Neural cell (in vitro differentiated cells): ENCODE data around the gene PHKG1. TPM values are rescaled to one million over a fixed set of nuclear protein-coding genes. Genes with fewer than 3 reads are reported as not detected.
"Not testable (repeated sequence)": the region's sequence is repeated elsewhere in the genome, so short reads cannot be mapped to it uniquely, and the experiment has no call there.

Source experiments
- H2AFZ ChIP-seq: fragments of 200-600, 300-800 bp; sonication (generic), shearing (Covaris generic); 2 replicates; pipeline ENCODE4 v1.6.0; 2014; ENCODE audit warnings: low read depth, mild to moderate bottlenecking, antibody characterized with exemption, low read length, moderate library complexity
- H3F3A ChIP-seq: fragments of 200-600 bp; shearing (Covaris generic); 2 replicates; pipeline ENCODE4 v1.6.1; 2016; ENCODE audit warnings: mild to moderate bottlenecking, moderate library complexity, mixed read lengths, antibody characterized with exemption, low read length; ENCODE audit not compliant: insufficient read depth, poor library complexity, severe bottlenecking
- H3K27ac ChIP-seq: fragments of 200-600, 300-800 bp; sonication (generic), shearing (Covaris generic); 2 replicates; pipeline ENCODE4 v1.5.1; 2014; ENCODE audit warnings: mild to moderate bottlenecking, low read length, moderate library complexity
- H3K27me3 ChIP-seq: fragments of 300-800, 200-600 bp; sonication (generic), shearing (Covaris generic); 2 replicates; pipeline ENCODE4 v1.6.0; 2014; ENCODE audit warnings: mild to moderate bottlenecking, low read depth, low read length, moderate library complexity; ENCODE audit not compliant: insufficient read depth
- H3K36me3 ChIP-seq: fragments of 300-800, 200-600 bp; sonication (generic), shearing (Covaris generic); 2 replicates; pipeline ENCODE4 v1.5.1; 2014; ENCODE audit warnings: mild to moderate bottlenecking, antibody characterized with exemption, low read length, moderate library complexity; ENCODE audit not compliant: insufficient read depth
- H3K4me2 ChIP-seq: fragments of 300-800, 200-600 bp; sonication (generic), shearing (Covaris generic); 2 replicates; pipeline ENCODE4 v1.6.0; 2014; ENCODE audit warnings: mild to moderate bottlenecking, low read length
- H3K4me3 ChIP-seq: fragments of 300-800, 200-600 bp; sonication (generic), shearing (Covaris generic); 2 replicates; pipeline ENCODE4 v1.5.1; 2014; ENCODE audit warnings: mild to moderate bottlenecking, low read length, moderate library complexity
- H3K79me2 ChIP-seq: fragments of 200-600 bp; shearing (Covaris generic); replicated peaks from 2 replicates; pipeline ENCODE4 v1.6.0; 2014; ENCODE audit warnings: mild to moderate bottlenecking, low read length, moderate library complexity; ENCODE audit not compliant: insufficient read depth
- H3K9ac ChIP-seq: fragments of 300-800, 200-600 bp; sonication (generic), shearing (Covaris generic); 2 replicates; pipeline ENCODE4 v1.6.1; 2016; ENCODE audit warnings: mild to moderate bottlenecking, low read length, mixed read lengths
- H3K9me2 ChIP-seq: fragments of 200-600 bp; shearing (Covaris generic); 2 replicates; pipeline ENCODE4 v1.6.1; 2016; ENCODE audit warnings: mild to moderate bottlenecking, low read length, mixed read lengths; ENCODE audit not compliant: insufficient read depth
- H3K9me3 ChIP-seq: fragments of 200-600, 300-800 bp; sonication (generic), shearing (Covaris generic); 2 replicates; pipeline ENCODE4 v1.6.1; 2016; ENCODE audit warnings: mild to moderate bottlenecking, mixed run types, low read length, moderate library complexity, mixed read lengths
- H4K20me1 ChIP-seq: fragments of 200-600 bp; shearing (Covaris generic); 2 replicates; pipeline ENCODE4 v1.6.1; 2016; ENCODE audit warnings: mild to moderate bottlenecking, mixed run types; ENCODE audit not compliant: insufficient read depth
- EP300 ChIP-seq: fragments of 450-650 bp; conservative IDR thresholded peaks from 2 replicates; pipeline ENCODE4 v1.6.1; 2014; ENCODE audit warnings: antibody characterized with exemption, mild to moderate bottlenecking, moderate library complexity; ENCODE audit not compliant: poor library complexity, severe bottlenecking
- EZH2 ChIP-seq: fragments of 200-600, 300-800 bp; shearing (Covaris generic), sonication (generic); IDR thresholded peaks from 2 replicates; pipeline ENCODE4 v1.6.1; 2014; ENCODE audit warnings: antibody characterized with exemption, low read length, borderline replicate concordance, mild to moderate bottlenecking; ENCODE audit not compliant: insufficient read depth, poor library complexity, severe bottlenecking
- MXI1 ChIP-seq: fragments of 450-650 bp; conservative IDR thresholded peaks from 2 replicates; pipeline ENCODE4 v1.6.1; 2014; ENCODE audit warnings: antibody characterized with exemption, mild to moderate bottlenecking; ENCODE audit not compliant: poor library complexity, severe bottlenecking
- POLR2AphosphoS5 ChIP-seq: IDR thresholded peaks from 2 replicates; pipeline ENCODE4 v1.6.1; 2012
- RAD21 ChIP-seq: fragments of 450-650 bp; conservative IDR thresholded peaks from 2 replicates; pipeline ENCODE4 v1.6.1; 2014; ENCODE audit warnings: antibody characterized with exemption, mild to moderate bottlenecking, moderate library complexity
- SMC3 ChIP-seq: fragments of 450-650 bp; conservative IDR thresholded peaks from 2 replicates; pipeline ENCODE4 v1.6.1; 2014; ENCODE audit warnings: antibody characterized with exemption, mild to moderate bottlenecking, moderate library complexity; ENCODE audit not compliant: poor library complexity
- TAF1 ChIP-seq: IDR thresholded peaks from 2 replicates; pipeline ENCODE4 v1.6.1; 2012; ENCODE audit warnings: low read depth
- polyA plus RNA-seq: library from polyadenylated mRNA; depleted of rRNA; stranded (reverse); fragments of >200 nt; gene quantifications from 2 replicates; pipeline ENCODE4 v1.2.3, GENCODE V29; 2014
- TF ChIP-seq, protein P1 (sequence below): fragments of 450-650 bp; IDR thresholded peaks from 2 replicates; pipeline ENCODE4 v1.5.1; 2014; ENCODE audit warnings: antibody characterized with exemption, mild to moderate bottlenecking, moderate library complexity; ENCODE audit not compliant: poor library complexity, severe bottlenecking
- TF ChIP-seq, protein P2 (sequence below): IDR thresholded peaks from 2 replicates; pipeline ENCODE4 v1.6.1; 2012; ENCODE audit warnings: borderline replicate concordance

Gene PHKG1
- polyA plus RNA-seq, 1 donor from 2014 or later: 2.6 TPM

DNA sequence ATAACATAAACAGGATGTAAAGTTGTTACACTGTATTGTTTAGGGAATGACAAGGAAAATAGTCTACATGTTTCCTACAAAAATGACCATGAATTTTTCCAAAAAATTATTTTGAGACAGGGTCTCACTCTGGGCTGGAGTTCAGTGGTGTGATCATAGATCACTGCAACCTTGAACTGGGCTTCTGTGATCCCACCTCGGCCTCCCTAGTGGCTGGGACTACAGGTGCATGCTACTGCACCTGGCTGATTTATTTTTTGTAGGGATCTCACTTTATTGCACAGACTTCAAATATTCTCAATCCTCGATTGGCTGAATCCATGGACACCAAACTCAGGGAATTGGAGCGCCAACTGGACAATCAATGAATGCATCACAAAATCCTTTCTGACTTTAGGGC is 6.9 kb upstream of the PHKG1 start:
- H2AFZ ChIP-seq: no peak overlapping the region
- no peak overlapping the region for H3K4me3 ChIP-seq
- no peaks in the 10 kb centered on the region for H3K36me3 ChIP-seq
- no peaks in the 10 kb centered on the region for H3K27me3 ChIP-seq
- H3F3A ChIP-seq: no peaks in the 10 kb centered on the region
- H3K9me2 ChIP-seq: no peaks in the 10 kb centered on the region
- H4K20me1 ChIP-seq: no peaks in the 10 kb centered on the region
- H3K9ac ChIP-seq: no peak overlapping the region
- H3K9me3 ChIP-seq: no peaks in the 10 kb centered on the region
- no peak overlapping the region for H3K4me2 ChIP-seq
- TF ChIP-seq SMC3 (no peak), EZH2 (no peak), MXI1 (no peak)
- TF ChIP-seq, protein P1, sequence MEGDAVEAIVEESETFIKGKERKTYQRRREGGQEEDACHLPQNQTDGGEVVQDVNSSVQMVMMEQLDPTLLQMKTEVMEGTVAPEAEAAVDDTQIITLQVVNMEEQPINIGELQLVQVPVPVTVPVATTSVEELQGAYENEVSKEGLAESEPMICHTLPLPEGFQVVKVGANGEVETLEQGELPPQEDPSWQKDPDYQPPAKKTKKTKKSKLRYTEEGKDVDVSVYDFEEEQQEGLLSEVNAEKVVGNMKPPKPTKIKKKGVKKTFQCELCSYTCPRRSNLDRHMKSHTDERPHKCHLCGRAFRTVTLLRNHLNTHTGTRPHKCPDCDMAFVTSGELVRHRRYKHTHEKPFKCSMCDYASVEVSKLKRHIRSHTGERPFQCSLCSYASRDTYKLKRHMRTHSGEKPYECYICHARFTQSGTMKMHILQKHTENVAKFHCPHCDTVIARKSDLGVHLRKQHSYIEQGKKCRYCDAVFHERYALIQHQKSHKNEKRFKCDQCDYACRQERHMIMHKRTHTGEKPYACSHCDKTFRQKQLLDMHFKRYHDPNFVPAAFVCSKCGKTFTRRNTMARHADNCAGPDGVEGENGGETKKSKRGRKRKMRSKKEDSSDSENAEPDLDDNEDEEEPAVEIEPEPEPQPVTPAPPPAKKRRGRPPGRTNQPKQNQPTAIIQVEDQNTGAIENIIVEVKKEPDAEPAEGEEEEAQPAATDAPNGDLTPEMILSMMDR: no peak
- no peaks in the 10 kb centered on the region for H3K79me2 ChIP-seq
- no peak overlapping the region for H3K27ac ChIP-seq

DNA sequence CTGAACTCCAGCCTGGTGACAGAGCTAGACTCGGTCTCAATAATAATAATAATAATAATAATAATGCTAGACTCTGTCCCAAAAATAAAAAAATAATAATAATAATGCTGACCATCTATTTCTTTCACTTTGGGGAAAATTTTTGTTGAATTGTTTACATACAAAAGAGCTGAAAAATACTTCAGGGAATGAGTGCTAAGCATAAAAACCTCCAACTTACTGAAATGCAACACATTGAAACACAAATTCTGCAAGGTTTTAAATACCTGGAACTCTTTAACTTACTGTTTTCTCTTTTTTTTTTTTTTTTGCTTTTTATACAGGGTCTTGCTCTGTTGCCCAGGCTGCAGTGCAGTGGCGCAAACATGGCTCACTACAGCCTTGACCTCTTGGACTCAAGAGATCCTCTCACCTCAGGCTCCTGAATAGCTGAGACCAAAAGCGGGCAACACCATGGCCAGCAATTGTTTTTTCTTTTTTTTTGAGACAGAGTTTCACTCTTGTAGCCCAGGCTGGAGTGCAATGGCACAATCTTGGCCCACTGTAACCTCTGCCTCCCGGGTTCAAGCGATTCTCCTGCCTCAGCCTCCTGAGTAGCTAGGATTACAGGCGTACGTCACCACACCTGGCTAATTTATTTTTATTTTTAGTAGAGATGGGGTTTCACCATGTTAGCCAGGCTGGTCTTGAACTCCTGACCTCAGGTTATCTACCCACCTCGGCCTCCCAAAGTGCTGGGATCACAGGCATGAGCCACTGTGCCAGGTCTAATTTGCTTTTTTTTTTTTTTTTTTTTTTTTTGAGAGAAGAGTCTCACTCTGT is 5.6 kb upstream of the PHKG1 start:
- not testable (repeated sequence) for H3K9me3 ChIP-seq, H3K36me3 ChIP-seq, H3K4me2 ChIP-seq, H3K27ac ChIP-seq, H3K27me3 ChIP-seq, H3K79me2 ChIP-seq, H3F3A ChIP-seq, H3K4me3 ChIP-seq, H4K20me1 ChIP-seq, H3K9me2 ChIP-seq, H2AFZ ChIP-seq, H3K9ac ChIP-seq

DNA sequence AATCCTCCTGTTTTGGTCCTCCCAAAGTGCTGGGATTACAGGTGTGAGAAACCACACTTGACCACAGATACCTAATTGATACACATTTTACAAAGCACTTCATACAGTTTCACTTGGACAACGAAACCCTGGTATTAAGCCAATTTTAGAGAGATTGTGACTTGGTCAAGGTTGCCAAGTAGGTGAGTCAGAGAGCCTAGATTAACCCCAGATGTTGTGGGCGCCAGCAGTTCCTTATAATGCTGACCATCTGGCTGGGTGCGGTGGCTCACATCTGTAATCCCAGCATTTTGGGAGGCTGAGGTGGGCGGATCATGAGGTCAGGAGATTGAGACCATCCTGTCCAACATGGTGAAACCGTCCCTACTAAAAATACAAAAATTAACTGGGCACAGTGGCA is 4.9 kb upstream of the PHKG1 start:
- Histone ChIP-seq H3K27ac (no peak overlapping the region), H3K4me2 (no peak overlapping the region), H3K4me3 (no peak overlapping the region), H3F3A (no peaks in the 10 kb centered on the region), H4K20me1 (no peaks in the 10 kb centered on the region), H3K36me3 (no peaks in the 10 kb centered on the region), H3K9ac (no peak overlapping the region), H3K9me3 (no peaks in the 10 kb centered on the region), H3K9me2 (no peaks in the 10 kb centered on the region), H2AFZ (no peak overlapping the region), H3K79me2 (no peaks in the 10 kb centered on the region), H3K27me3 (no peaks in the 10 kb centered on the region)
- no peak for TF ChIP-seq TAF1
- TF ChIP-seq EZH2: no peak
- TF ChIP-seq SMC3: no peak
- TF ChIP-seq MXI1: no peak
- TF ChIP-seq, protein P1: no peak
- no peak for TF ChIP-seq POLR2AphosphoS5
- no peak for TF ChIP-seq RAD21
- TF ChIP-seq, protein P2, sequence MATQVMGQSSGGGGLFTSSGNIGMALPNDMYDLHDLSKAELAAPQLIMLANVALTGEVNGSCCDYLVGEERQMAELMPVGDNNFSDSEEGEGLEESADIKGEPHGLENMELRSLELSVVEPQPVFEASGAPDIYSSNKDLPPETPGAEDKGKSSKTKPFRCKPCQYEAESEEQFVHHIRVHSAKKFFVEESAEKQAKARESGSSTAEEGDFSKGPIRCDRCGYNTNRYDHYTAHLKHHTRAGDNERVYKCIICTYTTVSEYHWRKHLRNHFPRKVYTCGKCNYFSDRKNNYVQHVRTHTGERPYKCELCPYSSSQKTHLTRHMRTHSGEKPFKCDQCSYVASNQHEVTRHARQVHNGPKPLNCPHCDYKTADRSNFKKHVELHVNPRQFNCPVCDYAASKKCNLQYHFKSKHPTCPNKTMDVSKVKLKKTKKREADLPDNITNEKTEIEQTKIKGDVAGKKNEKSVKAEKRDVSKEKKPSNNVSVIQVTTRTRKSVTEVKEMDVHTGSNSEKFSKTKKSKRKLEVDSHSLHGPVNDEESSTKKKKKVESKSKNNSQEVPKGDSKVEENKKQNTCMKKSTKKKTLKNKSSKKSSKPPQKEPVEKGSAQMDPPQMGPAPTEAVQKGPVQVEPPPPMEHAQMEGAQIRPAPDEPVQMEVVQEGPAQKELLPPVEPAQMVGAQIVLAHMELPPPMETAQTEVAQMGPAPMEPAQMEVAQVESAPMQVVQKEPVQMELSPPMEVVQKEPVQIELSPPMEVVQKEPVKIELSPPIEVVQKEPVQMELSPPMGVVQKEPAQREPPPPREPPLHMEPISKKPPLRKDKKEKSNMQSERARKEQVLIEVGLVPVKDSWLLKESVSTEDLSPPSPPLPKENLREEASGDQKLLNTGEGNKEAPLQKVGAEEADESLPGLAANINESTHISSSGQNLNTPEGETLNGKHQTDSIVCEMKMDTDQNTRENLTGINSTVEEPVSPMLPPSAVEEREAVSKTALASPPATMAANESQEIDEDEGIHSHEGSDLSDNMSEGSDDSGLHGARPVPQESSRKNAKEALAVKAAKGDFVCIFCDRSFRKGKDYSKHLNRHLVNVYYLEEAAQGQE: no peak
- TF ChIP-seq EP300: no peak

DNA sequence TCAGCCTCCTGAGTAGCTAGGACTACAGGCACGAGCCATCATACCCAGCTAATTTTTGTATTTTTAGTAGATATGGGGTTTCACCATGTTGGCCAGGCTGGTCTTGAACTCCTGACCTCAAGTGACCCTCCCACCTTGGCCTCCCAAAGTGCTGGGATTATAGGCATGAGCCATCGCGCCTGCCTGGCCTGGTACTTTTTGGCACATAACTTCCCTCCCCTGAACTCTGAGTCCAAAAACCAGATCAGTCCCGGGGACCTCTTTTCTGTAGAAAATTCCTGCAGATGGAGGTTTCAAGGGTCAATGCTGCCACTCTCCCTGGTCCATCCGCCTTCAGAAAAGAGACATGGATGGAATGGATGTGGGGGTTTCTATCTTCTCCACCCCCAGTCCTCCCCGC is 364 bp downstream of the PHKG1 start:
- not testable (repeated sequence) for H3K4me2 ChIP-seq, H3K4me3 ChIP-seq, H3K9me3 ChIP-seq, H3K27me3 ChIP-seq, H3K27ac ChIP-seq, H3K36me3 ChIP-seq, H3K9ac ChIP-seq, H3F3A ChIP-seq, H4K20me1 ChIP-seq, H3K79me2 ChIP-seq, H3K9me2 ChIP-seq, H2AFZ ChIP-seq
